ENCODE results near the gene CDON. TPM values are rescaled to one million over a fixed set of nuclear protein-coding genes. Genes with fewer than 3 reads are reported as not detected.

The CDON gene
- total and polyA plus RNA-seq, 2 donors (not counting 3 experiments of a cell fraction or from before 2014, with no cell fraction given) = 1.6 to 3.8 TPM

DNA sequence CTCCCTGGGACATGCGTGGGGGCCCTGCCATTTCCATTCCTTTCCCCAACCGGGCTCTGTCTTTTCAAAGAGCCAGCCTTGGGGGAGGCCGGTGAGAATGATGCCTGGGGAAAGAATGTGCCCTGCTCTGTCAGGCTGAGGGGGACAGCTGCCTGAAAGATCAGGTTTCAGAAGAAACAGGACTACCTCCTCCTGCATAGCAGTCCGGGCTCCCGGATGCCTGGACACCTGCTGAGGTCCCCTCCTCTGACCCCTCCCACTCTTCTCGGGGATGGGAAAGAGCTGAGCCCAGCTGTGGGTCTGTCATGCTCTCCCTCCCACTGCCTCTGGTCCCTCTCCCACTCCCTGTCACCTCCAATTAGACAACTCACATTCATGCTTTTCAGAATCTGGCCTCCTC lies 41.8 kb upstream of the CDON start:
- POLR2A ChIA-PET = no interaction called here

More for the DNA sequence above, 41.8 kb upstream of the CDON start:
- Histone ChIP-seq H3K4me1 (ENCODE audit: control insufficient read depth, extremely low read depth, insufficient read depth, low read length) (no peaks in the 10 kb centered on the region), H3K9me1 (replicated peaks; ENCODE audit: control insufficient read depth, extremely low read depth, insufficient read depth, low read length) (no peaks in the 10 kb centered on the region), H3K79me2 (ENCODE audit: control insufficient read depth, insufficient read depth, low read length) (no peaks in the 10 kb centered on the region), H4K20me1 (replicated peaks; ENCODE audit: control insufficient read depth, extremely low read depth, insufficient read depth, low read length) (no peaks in the 10 kb centered on the region), H3K4me3 (replicated peaks in 1 of 3; ENCODE audit: insufficient read depth in 1 of 3, low read depth in 1 of 3, low read length in 3 of 3) (no peak overlapping the region), H3K9ac (replicated peaks; ENCODE audit: extremely low read depth, insufficient read depth, low read length) (no peak overlapping the region), H3K27ac (ENCODE audit: insufficient read depth, low read depth, low read length) (no peak overlapping the region), H3K36me3 (ENCODE audit: control insufficient read depth in 2 of 2, extremely low read depth in 1 of 2, insufficient read depth in 2 of 2, low read length in 2 of 2) (no peaks in the 10 kb centered on the region), H3K9me3 (replicated peaks; ENCODE audit: control insufficient read depth, insufficient read depth, low read length) (no peaks in the 10 kb centered on the region), H3K4me2 (ENCODE audit: insufficient read depth, low read length) (no peak overlapping the region), H3K27me3 (ENCODE audit: control insufficient read depth in 2 of 2, insufficient read depth in 2 of 2, low read length in 2 of 2) (no peaks in the 10 kb centered on the region), H2AFZ (ENCODE audit: low read depth, low read length) (no peak overlapping the region)
- intact Hi-C loops (cut with micrococcal nuclease) = no loop called here
- CTCF ChIA-PET = interaction anchor here (1.6 kb wide), 1 partner anchor 9 kb away, joined by 4 read pairs; no protein-coding TSS in a partner anchor
- TF ChIP-seq, protein P1, sequence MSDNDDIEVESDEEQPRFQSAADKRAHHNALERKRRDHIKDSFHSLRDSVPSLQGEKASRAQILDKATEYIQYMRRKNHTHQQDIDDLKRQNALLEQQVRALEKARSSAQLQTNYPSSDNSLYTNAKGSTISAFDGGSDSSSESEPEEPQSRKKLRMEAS (IDR thresholded peaks at IDR 0.05; ENCODE audit: insufficient read depth, insufficient read length) = no peak
- no peak for TF ChIP-seq GATA2 (IDR thresholded peaks at IDR 0.05; ENCODE audit: insufficient read depth, insufficient read length, low read depth, low read length)
- TF ChIP-seq, protein P2, sequence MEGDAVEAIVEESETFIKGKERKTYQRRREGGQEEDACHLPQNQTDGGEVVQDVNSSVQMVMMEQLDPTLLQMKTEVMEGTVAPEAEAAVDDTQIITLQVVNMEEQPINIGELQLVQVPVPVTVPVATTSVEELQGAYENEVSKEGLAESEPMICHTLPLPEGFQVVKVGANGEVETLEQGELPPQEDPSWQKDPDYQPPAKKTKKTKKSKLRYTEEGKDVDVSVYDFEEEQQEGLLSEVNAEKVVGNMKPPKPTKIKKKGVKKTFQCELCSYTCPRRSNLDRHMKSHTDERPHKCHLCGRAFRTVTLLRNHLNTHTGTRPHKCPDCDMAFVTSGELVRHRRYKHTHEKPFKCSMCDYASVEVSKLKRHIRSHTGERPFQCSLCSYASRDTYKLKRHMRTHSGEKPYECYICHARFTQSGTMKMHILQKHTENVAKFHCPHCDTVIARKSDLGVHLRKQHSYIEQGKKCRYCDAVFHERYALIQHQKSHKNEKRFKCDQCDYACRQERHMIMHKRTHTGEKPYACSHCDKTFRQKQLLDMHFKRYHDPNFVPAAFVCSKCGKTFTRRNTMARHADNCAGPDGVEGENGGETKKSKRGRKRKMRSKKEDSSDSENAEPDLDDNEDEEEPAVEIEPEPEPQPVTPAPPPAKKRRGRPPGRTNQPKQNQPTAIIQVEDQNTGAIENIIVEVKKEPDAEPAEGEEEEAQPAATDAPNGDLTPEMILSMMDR (IDR thresholded peaks at IDR 0.05; ENCODE audit: extremely low read depth in 1 of 2, insufficient read depth in 1 of 2, low read depth in 1 of 2, low read length in 2 of 2) = no peak
- TF ChIP-seq JUN (IDR thresholded peaks at IDR 0.05; ENCODE audit: borderline replicate concordance, insufficient read depth, insufficient read length, low read depth) = no peak
- no peak for TF ChIP-seq EZH2 (IDR thresholded peaks at IDR 0.05; ENCODE audit: borderline replicate concordance, low read depth, low read length, severe bottlenecking)
- no peak for TF ChIP-seq MYC (IDR thresholded peaks at IDR 0.05; ENCODE audit: low read depth, low read length)
- TF ChIP-seq POLR2A (IDR thresholded peaks at IDR 0.05; ENCODE audit: low read depth, low read length) = no peak
- no peak for TF ChIP-seq POLR2AphosphoS5 (IDR thresholded peaks at IDR 0.05; ENCODE audit: insufficient read depth, low read depth, low read length)
- TF ChIP-seq FOS (IDR thresholded peaks at IDR 0.05; ENCODE audit: borderline replicate concordance, insufficient read depth, low read length) = no peak
- no TSS peak for BruUV-seq (replicated peaks)
- DNase-seq (ENCODE audit: low read depth, low spot score) (no peak), FAIRE-seq (no peak)
- dilution Hi-C loops (cut with MboI; ENCODE audit: extremely low pct_ligation_motif_present, low sequenced_read_pairs) = no loop called here
